ENCODE measurements around the gene DENND2A. TPM values are rescaled to one million over a fixed set of nuclear protein-coding genes. Genes with fewer than 3 reads are reported as not detected.

DENND2A gene
- total RNA-seq, 4 donors from 2014 or later, result 25.2 to 83.5 (median 46.5) TPM

GRCh38 chr7:140525743-140526142 is 114.9 kb downstream of the DENND2A start:
- TF ChIP-seq POLR2A (IDR thresholded peaks at IDR 0.05) (no peak), CTCF (IDR thresholded peaks at IDR 0.05) (no peak), POLR2AphosphoS5 (IDR thresholded peaks at IDR 0.05) (no peak), EP300 (IDR thresholded peaks at IDR 0.05) (no peak)
- H3K9me3 ChIP-seq, result no peaks in the 10 kb centered on the region
- WGBS, 2 donors (ENCODE audit: low coverage in 1 of 2), result 62% methylated on average over 3 of the region's 10 CpGs; no CpG with 5 or more reads in 1 of the 2 donors
- H3K27ac ChIP-seq, result peak overlapping the region; percentile 35 to 85 (median 77)
- ATAC-seq, result no peak
- H3K36me3 ChIP-seq, result peaks cover 0 to 58% of the 10 kb centered on the region in 2 donors
- peak overlapping the region in 1 of 2 donors; percentile 38 for H3K4me3 ChIP-seq
- no peaks in the 10 kb centered on the region for H3K27me3 ChIP-seq
- H3K4me1 ChIP-seq, result peaks cover 0 to 39% (median 0%) of the 10 kb centered on the region in 3 donors

- WGBS, 2 donors (ENCODE audit: low coverage in 1 of 2), result 90% methylated on average over 2 of the region's 3 CpGs; no CpG with 5 or more reads in 1 of the 2 donors
- H3K27ac ChIP-seq, result peak overlapping the region in 3 of 4 donors; percentile 57 to 85 (median 82)
- no peak for TF ChIP-seq EP300 (IDR thresholded peaks at IDR 0.05)
- TF ChIP-seq CTCF (IDR thresholded peaks at IDR 0.05), result no peak
- no peak for TF ChIP-seq POLR2AphosphoS5 (IDR thresholded peaks at IDR 0.05)
- no peak for TF ChIP-seq POLR2A (IDR thresholded peaks at IDR 0.05)
- H3K9me3 ChIP-seq, result no peaks in the 10 kb centered on the region
- no peak overlapping the region for H3K4me3 ChIP-seq
- ATAC-seq, result no peak
- H3K27me3 ChIP-seq, result no peaks in the 10 kb centered on the region
- H3K36me3 ChIP-seq, result peaks cover 0 to 58% of the 10 kb centered on the region in 2 donors
- H3K4me1 ChIP-seq, result peaks cover 0 to 53% (median 15%) of the 10 kb centered on the region in 3 donors
These were observed 119.2 kb downstream of the DENND2A start for GRCh38 chr7:140521421-140521820.

- Histone ChIP-seq H3K9me3 (no peaks in the 10 kb centered on the region), H3K36me3 (peaks cover 0 to 46% of the 10 kb centered on the region in 2 donors), H3K4me1 (peaks cover 0 to 36% (median 15%) of the 10 kb centered on the region in 3 donors), H3K27ac (peak overlapping the region; percentile 59 to 85 (median 84)), H3K27me3 (no peaks in the 10 kb centered on the region), H3K4me3 (no peak overlapping the region)
- TF ChIP-seq CTCF (IDR thresholded peaks at IDR 0.05) (peak in 1 of 4 experiments; percentile 11), POLR2A (IDR thresholded peaks at IDR 0.05) (no peak)
- ATAC-seq, result peak; percentile 20
- 29 to 40% methylated on average over 2 to 7 of the region's 7 CpGs for WGBS, 2 donors (ENCODE audit: low coverage in 1 of 2)
These were observed 121.6 kb downstream of the DENND2A start for GRCh38 chr7:140519007-140519399.

GRCh38 chr7:140518370-140519006 is 122.1 kb downstream of the DENND2A start:
- Histone ChIP-seq H3K4me3 (no peak overlapping the region), H3K36me3 (peaks cover 0 to 41% of the 10 kb centered on the region in 2 donors), H3K9me3 (no peaks in the 10 kb centered on the region), H3K4me1 (peaks cover 0 to 31% (median 15%) of the 10 kb centered on the region in 3 donors), H3K27ac (peak overlapping the region; percentile 59 to 85 (median 84)), H3K27me3 (no peaks in the 10 kb centered on the region)
- peak; percentile 1 for ATAC-seq
- TF ChIP-seq POLR2A (IDR thresholded peaks at IDR 0.05) (no peak), POLR2AphosphoS5 (IDR thresholded peaks at IDR 0.05) (no peak), CTCF (IDR thresholded peaks at IDR 0.05) (no peak), EP300 (IDR thresholded peaks at IDR 0.05) (no peak)
- WGBS, 2 donors (ENCODE audit: low coverage in 1 of 2), result 75 to 79% methylated on average over 8 to 13 of the region's 15 CpGs

Measured in gastroesophageal sphincter (tissue), 4 donors.